HS-27A (cell line): ENCODE measurements around the gene FOXK2.
"Not testable (repeated sequence)": the region's sequence is repeated elsewhere in the genome, so short reads cannot be mapped to it uniquely, and the experiment has no call there.

Experiments
- DNase-seq: peaks from one replicate; pipeline ENCODE4 v3.0.0-alpha.2; 2012; ENCODE audit warnings: low read depth, missing footprints

Gene FOXK2

DNA sequence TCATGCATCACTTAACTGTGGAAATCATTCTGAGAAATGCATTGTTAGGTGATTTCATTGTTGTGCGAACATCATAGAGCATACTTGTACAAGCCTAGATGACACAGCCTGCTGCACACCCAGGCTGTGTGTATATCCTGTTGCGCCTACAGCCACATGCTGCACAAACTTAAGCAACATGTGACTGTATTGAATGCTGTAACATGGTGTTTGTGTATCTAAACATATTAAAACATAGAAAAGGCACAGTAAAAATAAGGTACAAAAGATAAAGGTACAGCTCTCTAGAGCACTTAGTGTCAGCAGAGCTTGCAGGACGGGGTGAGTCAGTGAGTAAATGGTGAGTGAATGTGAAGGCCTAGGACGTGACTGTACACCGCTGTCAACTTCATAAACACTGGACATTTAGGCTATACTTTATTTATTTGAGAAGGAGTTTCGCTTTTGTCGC, 11.9 kb downstream of the FOXK2 start:
- no peak for DNase-seq

DNA sequence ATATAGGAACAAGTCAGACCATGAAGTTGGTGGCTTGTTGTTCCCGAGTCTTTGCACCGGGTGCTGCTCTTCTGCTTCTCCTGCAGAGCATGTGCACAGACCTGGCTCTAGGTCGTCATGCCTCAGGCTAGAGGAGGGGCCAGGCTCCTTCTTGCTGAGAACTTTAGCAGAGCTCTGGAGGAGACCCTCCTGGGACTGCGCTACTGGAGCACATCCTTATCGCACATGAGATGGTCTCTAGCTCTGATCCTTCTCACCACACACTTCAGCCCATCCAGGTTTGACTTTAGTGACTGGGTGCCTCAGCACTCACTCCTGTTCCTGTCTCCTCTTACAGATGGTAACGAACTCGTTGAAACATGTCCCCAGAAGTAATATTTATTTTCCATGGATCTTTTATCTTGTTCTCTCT, 14.9 kb downstream of the FOXK2 start:
- DNase-seq: no peak

DNA sequence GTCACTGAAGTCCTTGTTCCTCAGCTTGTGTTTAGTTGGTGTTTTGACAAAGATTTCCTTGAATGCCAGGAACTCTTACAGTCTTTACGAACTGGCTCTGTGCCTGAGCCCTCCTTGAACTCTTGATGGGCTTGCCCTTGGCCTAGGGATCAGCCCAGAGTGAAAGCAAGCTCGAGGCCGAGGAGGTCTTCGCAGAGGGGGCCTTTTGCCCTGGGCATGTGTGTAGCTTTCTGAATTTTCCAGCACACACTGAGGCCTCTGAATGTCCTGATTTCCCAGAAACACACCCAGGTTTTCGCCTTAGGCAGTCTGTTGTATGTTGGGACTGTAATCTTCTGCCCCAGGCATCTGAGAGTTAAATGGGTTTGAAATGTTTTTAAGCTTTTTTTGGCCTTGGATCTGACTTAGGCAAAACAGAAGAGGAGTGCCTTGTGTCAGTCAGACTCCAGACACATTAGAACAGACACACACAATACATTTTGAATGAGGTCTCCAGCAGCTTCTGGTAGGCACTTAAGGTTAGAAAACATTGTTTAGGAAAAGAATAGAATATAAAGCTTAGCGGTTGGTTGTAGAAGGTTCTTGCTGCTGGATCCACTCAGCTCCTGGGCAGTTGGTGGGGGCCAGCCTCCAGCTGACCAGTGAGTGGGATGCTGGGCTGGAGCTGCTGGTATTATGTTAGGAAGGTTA, 17.1 kb downstream of the FOXK2 start:
- no peak for DNase-seq

DNA sequence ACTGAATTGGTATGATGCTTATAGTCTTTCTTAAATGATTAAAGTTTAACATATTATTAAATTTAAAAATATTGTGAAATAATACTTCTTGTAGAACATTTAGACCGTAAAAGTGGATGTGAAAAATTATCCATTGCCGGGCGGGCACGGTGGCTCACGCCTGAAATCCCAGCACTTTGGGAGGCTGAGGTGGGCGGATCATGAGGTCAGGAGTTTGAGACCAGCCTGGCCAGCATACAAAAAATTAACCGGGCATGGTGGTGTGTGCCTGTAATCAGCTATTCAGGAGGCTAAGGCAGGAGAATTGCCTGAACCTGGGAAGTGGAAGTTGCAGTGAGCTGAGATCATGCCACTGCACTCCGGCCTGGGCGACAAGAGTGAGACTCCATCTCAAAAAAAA, 17.7 kb downstream of the FOXK2 start:
- not testable (repeated sequence) for DNase-seq

DNA sequence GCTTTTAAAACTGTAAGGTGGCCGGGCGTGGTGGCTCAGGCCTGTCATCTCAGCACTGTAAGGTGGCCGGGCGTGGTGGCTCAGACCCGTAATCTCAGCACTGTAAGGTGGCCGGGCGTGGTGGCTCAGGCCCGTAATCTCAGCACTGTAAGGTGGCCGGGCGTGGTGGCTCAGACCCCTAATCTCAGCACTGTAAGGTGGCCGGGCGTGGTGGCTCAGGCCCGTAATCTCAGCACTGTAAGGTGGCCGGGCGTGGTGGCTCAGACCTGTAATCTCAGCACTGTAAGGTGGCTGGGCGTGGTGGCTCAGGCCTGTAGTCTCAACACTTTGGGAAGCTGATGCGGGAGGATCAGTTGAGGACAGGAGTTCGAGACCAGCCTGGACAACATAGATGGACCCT, 19.5 kb downstream of the FOXK2 start:
- not testable (repeated sequence) for DNase-seq

DNA sequence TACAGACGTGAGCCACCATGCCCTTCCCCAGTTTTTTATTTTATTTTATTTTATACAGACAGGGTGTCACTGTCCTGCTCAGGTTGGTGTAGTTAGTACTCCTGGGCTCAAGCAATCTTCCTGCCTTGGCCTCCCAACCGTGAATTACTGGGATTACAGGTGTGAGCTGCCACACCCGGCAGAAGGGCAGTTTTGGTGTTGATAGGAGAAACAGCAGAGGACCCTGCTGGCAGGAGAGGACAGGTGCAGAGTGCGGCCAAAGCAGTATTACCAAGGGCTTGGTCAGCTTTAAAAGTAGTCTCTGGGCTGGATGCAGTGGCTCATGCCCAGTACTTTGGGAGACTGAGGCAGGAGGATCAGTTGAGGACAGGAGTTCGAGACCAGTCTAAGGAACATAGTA, 22.9 kb downstream of the FOXK2 start:
- no peak for DNase-seq

DNA sequence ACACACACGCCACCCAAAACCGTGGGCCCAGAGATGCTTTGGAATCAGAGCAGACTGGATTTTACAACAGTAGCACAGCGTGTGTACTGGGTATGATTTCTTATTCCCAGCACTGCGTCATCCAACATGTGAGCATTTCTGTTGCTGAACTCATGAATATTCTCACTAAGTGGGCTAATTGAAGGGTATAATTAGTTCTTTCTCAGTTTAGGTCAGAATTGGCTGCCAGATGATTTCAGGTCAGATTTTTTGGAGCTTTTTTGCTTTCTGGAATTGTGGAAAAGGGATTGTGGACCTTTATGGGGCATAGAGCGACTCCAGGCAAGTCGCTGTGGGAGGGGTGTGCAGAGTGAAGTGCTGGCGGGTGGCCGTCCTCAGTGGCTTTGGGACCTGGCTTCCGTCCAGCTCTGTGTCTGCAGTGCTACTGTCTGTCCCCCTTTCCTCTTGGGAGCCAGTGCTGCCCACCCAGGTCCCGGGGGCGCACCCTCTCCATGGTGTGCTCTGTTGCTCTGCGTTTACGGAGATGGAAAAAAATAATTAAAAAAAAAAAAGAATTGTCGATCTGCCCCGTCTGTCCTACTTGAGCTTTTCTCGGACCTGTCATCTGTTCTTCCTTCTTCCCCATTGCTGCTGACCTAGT, 25.0 kb downstream of the FOXK2 start:
- DNase-seq: no peak

DNA sequence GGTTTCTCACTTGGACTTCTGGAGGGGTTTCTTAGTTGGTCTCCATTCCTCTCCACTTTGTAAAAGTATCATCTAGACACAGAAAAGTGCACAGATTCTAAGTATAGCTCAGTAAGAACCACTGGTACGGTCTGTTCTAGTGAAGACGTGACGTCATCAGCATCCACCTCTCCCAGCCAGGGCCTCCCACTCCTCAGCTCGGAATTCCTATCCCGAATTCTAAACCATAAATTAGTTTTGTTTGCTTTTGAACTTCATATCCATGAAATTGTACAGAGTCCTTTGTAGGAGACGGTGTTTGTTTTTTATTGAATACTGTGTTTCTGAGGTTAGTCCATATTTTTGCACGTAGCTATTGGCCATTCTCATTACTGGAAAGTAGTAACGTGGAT, 25.5 kb downstream of the FOXK2 start:
- DNase-seq: no peak

DNA sequence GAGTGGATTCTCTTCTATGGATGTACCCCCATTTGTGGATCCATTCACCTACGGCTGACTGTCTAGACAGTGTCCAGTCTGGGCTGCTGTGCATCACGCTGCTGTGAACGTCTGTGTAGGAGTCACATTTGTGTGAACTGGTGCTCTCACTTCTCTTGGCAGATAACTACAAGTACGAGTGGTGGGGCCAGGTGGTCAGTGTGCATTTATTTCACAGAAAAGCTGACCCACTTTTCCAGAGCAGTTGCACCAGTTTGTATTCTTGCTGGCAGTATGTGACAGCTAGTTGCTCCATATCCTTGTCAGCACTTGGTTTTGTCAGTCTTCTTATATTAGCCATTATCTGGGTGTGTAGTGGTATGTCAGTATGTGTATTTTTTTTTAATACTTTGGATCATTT, 28.4 kb downstream of the FOXK2 start:
- no peak for DNase-seq

DNA sequence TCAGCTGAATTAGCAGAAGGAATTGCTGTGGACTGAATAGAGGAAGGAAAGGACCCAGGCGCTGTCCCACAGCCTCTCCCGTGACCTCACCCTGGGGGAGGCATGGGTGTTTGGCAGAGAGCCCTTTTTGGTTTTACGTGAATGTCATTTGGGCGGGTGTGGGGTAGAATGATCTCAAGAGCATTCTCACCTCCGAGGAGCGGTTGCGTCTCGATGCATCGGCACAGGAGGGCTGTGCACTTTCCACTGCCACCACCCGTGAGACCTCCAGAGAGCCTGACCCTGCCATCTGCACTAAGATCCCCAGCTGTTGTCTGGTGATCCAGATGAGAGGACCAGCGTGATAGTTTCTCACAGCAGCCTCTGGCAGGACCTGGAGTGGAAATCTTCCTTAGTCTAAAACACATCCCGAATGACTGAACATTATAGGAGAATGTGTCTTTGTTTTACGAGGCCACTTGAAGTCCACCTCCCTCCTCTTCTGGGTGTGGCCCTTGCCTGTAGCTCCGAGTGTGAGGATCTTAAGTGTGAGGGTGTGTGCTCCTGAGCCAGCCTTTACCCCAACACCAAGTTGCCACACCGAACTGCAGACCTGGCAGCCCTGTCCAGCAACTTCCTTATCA, 29.3 kb downstream of the FOXK2 start:
- DNase-seq: no peak

DNA sequence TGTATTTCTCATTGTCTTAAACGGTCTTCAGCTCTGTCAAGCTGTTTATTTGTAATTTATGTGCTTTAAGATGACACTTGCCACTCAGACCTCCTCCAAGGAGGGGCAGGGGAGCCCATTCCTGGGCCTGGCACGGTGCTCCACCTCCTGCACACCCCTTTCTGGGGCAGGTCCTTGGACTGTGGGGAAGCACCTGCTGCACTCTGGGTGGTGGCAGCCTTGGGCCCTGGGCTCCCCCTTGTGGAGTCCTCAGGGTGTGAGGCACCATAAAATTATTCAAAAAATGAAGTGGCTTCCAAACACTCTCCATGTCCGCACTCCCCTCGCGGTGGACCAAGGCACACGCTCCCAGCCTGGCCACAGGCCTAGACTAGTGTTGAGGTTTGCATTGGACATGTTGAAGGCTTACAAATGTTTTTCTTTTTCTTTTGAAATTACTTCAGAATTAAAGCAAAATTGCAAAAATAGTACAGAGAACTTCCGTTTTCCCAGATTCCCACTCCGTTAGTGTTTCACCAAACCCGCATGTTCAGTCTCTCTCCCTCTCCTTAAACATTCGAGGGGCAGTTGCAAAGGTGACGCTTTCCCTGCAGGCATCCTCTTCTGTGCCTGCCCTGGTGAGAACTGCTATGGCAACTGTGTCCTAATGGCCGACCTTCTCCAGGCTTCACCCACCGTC, 32.4 kb downstream of the FOXK2 start:
- DNase-seq: peak; percentile 26

DNA sequence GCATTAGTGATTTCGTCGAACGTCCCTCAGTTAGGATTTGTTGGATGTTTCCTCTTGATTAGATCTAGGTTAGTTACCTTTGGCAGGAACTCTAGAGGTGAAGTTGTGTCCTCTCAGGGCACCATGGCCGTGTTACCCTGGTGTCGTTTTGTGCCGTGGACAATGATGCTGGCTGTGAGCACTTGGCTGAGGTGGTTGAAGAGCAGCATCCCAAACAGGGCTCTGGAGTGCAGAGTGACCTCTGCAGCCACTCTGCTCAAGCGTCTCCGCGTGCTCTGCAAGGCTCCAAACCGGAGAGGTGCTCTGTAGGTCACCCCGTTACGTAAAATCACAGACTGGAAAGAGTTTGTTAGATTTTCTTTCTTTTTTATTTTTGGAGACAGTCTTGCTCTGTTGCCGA, 33.0 kb downstream of the FOXK2 start:
- DNase-seq: no peak

DNA sequence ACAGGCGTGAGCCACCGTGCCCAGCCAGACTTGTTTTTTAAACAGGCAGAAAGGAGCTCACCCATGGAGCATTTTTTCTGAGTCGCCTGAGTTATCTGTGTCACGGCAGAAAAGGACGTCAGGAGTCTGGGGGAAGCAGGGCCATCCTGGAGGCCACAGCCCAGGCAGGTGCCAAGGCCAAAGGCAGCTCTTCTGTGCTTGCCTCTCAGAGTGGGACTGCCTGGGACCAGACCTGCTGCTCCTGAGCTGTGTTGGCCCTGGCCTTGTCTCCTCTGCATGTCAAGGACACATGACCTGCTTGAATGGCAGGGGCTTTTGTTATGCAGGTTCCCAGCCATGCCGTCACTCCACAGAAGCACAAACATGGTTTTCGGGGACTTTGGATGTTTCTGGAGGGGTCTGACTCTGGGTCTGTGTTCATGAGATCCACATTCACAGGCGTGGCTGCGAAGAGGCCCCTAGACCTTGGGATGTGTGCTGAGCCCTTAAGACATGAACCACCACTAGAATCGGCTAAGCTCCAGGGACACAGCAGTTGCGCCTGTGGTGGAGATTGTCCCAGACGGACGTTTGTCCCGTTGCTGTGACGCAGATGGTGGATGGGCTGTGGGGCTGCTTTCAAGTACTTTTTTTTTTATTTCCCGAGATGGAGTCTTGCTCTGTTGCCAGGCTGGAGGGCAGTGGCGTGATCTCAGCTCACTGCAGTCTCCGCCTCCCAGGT, 33.8 kb downstream of the FOXK2 start:
- no peak for DNase-seq

DNA sequence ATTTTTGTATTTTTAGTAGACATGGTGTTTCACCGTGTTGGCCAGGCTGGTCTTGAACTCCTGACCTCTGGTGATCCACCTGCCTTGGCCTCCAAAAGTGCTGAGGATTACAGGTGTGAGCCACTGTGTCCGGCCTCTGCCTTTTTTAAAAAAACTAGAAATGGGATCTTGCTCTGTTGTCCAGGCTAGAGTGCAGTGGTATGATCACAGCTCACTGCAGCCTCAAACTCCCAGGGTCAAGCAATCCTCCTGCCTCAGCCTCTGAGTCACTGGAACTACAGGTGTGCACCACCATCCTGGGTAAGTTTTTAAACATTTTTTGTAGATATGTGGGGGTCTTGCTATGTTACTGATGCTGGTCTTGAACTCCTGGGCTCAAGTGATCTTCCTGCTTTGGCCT, 38.0 kb downstream of the FOXK2 start:
- not testable (repeated sequence) for DNase-seq

DNA sequence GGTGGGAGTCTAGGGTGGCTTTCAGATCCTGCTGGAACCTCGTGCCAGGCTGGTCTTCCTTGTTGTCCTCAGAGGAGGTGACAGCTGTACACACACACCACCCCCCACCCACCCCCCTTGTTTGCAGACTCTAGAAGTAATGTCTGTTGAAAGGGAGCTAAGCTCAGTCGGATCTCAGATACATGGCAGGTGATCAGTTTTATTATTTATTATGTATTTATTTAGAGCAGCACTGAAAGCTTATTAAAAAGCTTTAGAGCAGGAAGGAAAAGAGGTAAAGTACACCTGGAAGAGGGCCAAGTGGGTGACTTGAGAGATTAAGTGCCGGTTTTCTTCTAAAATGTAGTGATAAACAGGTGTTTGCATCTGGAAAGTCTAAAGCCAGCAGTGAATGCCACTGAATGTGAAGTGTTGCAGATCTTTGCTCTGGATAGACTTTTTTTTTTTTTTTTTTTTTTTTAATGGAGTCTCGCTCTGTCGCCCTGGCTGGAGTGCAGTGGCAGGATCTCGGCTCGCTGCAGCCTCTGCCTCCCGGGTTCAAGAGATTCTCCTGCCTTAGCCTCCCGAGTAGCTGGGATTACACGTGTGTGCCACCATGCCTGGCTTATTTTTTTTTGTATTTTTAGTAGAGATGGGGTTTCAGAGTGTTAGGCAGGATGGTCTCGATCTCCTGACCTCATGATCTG, 40.2 kb downstream of the FOXK2 start:
- no peak for DNase-seq

DNA sequence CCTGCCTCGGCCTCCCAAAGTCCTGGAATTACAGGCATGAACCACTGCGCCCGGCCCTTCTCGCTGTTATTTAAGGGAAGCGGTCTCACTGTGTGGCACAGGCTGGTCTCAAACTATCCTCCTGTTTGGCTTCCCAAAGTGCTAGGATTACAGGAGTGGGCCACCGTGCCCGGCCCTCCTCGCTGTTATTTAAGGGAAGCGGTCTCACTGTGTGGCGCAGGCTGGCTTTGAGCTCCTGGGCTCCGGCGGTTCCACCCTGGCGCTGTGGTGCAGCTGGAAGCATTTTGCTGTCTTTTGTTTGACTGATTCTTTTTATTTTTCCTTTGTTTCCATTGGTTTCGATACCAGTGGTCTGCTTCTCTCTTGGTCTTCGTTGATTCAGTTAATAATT, 40.7 kb downstream of the FOXK2 start:
- no peak for DNase-seq

DNA sequence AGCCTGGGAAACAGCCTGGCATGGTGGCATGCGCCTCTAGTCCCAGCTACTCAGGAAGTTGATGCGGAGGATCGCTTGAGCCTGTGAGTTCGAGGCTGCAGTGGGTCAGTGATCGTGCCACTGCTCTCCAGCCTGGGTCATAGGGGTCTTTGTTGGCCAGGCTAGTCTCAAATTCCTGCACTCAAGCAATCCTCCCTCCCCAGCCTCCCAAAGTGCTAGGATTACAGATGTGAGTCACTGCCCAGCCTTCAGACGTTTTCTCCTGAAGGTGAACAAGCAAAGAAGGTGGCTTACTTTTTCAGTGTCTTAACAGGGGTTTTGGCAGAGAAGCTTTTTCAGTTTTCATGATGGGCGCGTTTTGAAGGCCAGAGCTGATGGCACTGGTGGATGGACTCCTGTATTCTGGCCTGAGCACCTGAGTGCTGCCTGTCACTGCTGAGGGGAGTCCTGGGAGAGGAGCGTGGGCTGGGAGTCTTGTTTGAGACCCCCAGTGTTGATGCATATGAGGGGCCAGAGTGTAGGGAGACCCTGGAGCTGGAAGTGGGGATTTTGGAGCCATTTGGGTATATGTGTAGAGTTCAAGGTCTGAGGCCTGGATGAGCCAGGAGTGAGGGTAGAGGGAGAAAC, 41.4 kb downstream of the FOXK2 start:
- no peak for DNase-seq

DNA sequence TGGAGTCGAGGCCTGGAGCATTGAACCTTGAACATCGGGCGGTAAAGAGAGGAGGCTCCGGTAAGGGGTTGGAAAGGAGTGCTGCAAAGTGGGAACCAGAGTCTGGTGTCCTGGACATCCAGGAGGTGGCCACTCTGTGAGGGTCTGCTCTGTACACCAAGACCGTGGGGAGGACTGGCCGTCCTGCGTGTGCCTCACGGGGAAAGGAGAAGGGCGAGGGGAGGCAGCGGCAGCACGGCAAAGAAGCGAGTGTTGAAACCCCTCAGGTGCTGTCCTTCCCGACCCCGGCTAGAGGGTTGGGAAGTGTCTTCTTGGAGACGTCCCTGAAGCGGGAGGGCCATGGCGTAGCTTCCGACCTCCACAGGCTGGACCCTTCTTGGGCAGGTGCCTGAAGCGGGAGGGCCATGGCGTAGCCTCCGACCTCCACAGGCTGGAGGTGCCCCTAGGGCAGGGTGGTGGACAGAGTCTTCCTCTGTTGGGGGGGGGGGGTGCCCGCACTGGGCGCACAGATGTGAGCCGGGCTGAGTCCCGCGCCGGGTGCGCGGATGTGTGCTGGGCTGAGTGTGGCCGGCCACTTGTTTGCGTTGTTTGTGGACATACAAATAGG, 42.0 kb downstream of the FOXK2 start:
- no peak for DNase-seq

DNA sequence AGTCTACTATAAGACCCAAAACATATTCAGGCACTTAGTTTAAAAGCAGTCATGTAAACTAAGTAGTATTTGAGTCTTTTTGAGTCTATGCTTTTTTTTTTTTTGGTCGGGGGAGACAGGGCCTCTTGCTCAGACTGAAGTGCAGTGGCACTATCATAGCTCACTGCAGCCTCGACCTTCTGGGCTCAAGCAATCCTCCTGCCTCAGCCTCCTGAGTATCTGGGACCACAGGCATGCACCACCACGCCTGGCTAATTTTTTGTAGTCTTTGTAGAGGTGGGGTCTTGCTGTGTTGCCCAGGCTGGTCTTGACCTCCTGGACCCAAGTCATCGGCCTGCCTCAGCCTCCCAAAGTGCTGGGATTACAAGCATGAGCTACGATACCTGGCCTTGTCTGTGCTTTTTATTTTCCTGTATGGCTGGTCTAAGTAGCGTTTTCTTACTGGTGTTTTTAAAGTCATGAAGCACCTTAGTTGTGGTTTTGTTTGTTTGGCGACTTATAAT, 43.2 kb downstream of the FOXK2 start:
- DNase-seq: not testable (repeated sequence)

DNA sequence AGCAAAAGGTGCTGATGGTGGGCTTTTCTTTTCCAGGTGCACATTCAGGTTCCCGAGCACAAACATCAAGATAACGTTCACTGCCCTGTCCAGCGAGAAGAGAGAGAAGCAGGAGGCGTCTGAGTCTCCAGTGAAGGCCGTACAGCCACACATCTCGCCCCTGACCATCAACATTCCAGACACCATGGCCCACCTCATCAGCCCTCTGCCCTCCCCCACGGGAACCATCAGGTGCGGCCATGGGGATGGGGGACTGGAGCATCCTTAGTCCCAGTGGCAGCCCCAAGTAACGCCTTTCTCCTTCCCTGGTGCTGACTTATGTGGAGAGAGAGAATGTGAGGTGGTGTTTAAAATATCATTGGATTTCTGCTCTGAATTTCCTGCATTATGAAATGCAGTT, 43.8 kb downstream of the FOXK2 start:
- DNase-seq: no peak

DNA sequence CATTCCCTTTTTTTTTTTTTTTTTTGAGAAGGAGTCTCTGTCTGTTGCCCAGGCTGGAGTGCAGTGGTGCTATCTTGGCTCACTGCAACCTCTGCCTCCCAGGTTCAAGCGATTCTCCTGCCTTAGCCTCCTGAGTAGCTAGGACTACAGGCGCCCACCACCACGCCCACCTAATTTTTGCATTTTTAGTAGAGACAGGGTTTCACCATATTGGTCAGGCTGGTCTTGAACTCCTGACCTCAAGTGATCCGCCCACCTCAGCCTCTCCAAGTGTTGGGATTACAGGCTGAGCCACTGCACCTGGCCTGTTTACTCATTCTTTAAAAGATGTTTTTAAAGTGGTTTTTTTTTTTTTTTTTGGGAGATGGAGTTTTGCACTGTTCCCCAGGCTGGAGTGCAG, 44.2 kb downstream of the FOXK2 start:
- not testable (repeated sequence) for DNase-seq
